OCI-LY3 (cell line): ENCODE results near the gene RIPPLY2.

Experiments used
- EZH2phosphoT487 ChIP-seq: fragments of 200-600 bp; shearing (Covaris generic); IDR thresholded peaks from 2 replicates; pipeline ENCODE4 v1.6.1; 2018; ENCODE audit warnings: antibody characterized with exemption, mixed run types, low read depth
- TF ChIP-seq, protein P1 (sequence below): fragments of 200-600, 300-600 bp; sonication (generic); IDR thresholded peaks from 2 replicates; pipeline ENCODE4 v1.5.1; 2014; ENCODE audit warnings: antibody characterized with exemption, low read length, low read depth

GRCh38 chr6:83870649-83871048, 17.5 kb downstream of the RIPPLY2 start:
- TF ChIP-seq, protein P1, sequence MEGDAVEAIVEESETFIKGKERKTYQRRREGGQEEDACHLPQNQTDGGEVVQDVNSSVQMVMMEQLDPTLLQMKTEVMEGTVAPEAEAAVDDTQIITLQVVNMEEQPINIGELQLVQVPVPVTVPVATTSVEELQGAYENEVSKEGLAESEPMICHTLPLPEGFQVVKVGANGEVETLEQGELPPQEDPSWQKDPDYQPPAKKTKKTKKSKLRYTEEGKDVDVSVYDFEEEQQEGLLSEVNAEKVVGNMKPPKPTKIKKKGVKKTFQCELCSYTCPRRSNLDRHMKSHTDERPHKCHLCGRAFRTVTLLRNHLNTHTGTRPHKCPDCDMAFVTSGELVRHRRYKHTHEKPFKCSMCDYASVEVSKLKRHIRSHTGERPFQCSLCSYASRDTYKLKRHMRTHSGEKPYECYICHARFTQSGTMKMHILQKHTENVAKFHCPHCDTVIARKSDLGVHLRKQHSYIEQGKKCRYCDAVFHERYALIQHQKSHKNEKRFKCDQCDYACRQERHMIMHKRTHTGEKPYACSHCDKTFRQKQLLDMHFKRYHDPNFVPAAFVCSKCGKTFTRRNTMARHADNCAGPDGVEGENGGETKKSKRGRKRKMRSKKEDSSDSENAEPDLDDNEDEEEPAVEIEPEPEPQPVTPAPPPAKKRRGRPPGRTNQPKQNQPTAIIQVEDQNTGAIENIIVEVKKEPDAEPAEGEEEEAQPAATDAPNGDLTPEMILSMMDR = no peak
- no peak for TF ChIP-seq EZH2phosphoT487
